Esophagus (tissue), 2 donors: ENCODE results near the gene DNAL4. TPM values are rescaled to one million over a fixed set of nuclear protein-coding genes. Genes with fewer than 3 reads are reported as not detected.

ENCODE experiments used
- H3K27ac ChIP-seq, 2 donors: one replicate each; pipeline ENCODE4 v1.5.1; 2013; ENCODE audit warnings: low read depth in 2 of 2, mild to moderate bottlenecking in 2 of 2, inconsistent platforms in 1 of 2, low read length in 1 of 2, moderate library complexity in 1 of 2
- H3K27me3 ChIP-seq, 2 donors: one replicate each; pipeline ENCODE4 v1.6.1; 2013; ENCODE audit warnings: low read length in 2 of 2, control low read depth in 1 of 2, mild to moderate bottlenecking in 1 of 2; ENCODE audit not compliant: insufficient read depth in 2 of 2, control insufficient read depth in 1 of 2
- H3K36me3 ChIP-seq, 2 donors: one replicate each; pipeline ENCODE4 v1.6.1; 2013; ENCODE audit warnings: low read length in 1 of 2; ENCODE audit not compliant: control insufficient read depth in 2 of 2, insufficient read depth in 2 of 2
- H3K4me1 ChIP-seq, 2 donors: one replicate each; pipeline ENCODE4 v1.6.1; 2013; ENCODE audit warnings: low read length in 1 of 2; ENCODE audit not compliant: control insufficient read depth in 2 of 2, insufficient read depth in 2 of 2
- H3K4me3 ChIP-seq, 2 donors: one replicate each; pipeline ENCODE4 v1.5.1; 2013; ENCODE audit warnings: low read length in 2 of 2, mild to moderate bottlenecking in 2 of 2, low read depth in 1 of 2, moderate library complexity in 1 of 2
- H3K9me3 ChIP-seq, 2 donors: one replicate each; pipeline ENCODE4 v1.6.1; 2013; ENCODE audit warnings: mild to moderate bottlenecking in 2 of 2, low read depth in 1 of 2, low read length in 1 of 2, moderate library complexity in 1 of 2; ENCODE audit not compliant: control insufficient read depth in 2 of 2, insufficient read depth in 1 of 2
- WGBS, 2 donors: extraction: QIAGEN DNeasy Blood & Tissue Kit; methylation state at CpG; one replicate each; pipeline ENCODE4 v1.1.7; 2013; 5-methylcytosine and 5-hydroxymethylcytosine counted together
- polyA plus RNA-seq, 2 donors: library from polyadenylated mRNA; stranded (reverse); fragments of 200-250 nt; gene quantifications; one replicate each; pipeline ENCODE4 v1.2.3, GENCODE V29; 2013
- donor health status: healthy with polysubstance abuse.
- donor health status: Bipolar disorder and iron deficiency.

Gene DNAL4
- polyA plus RNA-seq, 2 donors, result 8.5 to 12.7 TPM

GRCh38 chr22:38733329-38733723 lies 60.6 kb downstream of the DNAL4 start:
- Histone ChIP-seq H3K4me3 (no peak overlapping the region), H3K9me3 (no peaks in the 10 kb centered on the region), H3K36me3 (peaks cover 40 to 62% of the 10 kb centered on the region in 2 donors), H3K27me3 (no peaks in the 10 kb centered on the region), H3K27ac (peak overlapping the region; percentile 53 to 66), H3K4me1 (peaks cover 0 to 17% of the 10 kb centered on the region in 2 donors)
- WGBS, 2 donors, result 32% methylated on average over 4 of the region's 4 CpGs

- Histone ChIP-seq H3K4me3 (no peak overlapping the region), H3K4me1 (peaks cover 0 to 17% of the 10 kb centered on the region in 2 donors), H3K36me3 (peaks cover 35 to 62% of the 10 kb centered on the region in 2 donors), H3K9me3 (no peaks in the 10 kb centered on the region), H3K27me3 (no peaks in the 10 kb centered on the region), H3K27ac (peak overlapping the region in 1 of 2 donors; percentile 17)
- 53 to 54% methylated on average over 13 of the region's 13 CpGs for WGBS, 2 donors
Measured at GRCh38 chr22:38732251-38732815, 61.6 kb downstream of the DNAL4 start.

- H3K36me3 ChIP-seq, result peaks cover 36 to 62% of the 10 kb centered on the region in 2 donors
- no peaks in the 10 kb centered on the region for H3K9me3 ChIP-seq
- no peak overlapping the region for H3K4me3 ChIP-seq
- no peaks in the 10 kb centered on the region for H3K27me3 ChIP-seq
- 75% methylated on average over 6 of the region's 6 CpGs for WGBS, 2 donors
- H3K27ac ChIP-seq, result no peak overlapping the region
- H3K4me1 ChIP-seq, result peaks cover 0 to 17% of the 10 kb centered on the region in 2 donors
Measured at GRCh38 chr22:38731703-38732161, 62.2 kb downstream of the DNAL4 start.

GRCh38 chr22:38730411-38730871 lies 63.5 kb downstream of the DNAL4 start:
- Histone ChIP-seq H3K4me1 (peaks cover 0 to 17% of the 10 kb centered on the region in 2 donors), H3K27ac (no peak overlapping the region), H3K36me3 (peaks cover 39 to 63% of the 10 kb centered on the region in 2 donors), H3K9me3 (no peaks in the 10 kb centered on the region), H3K4me3 (no peak overlapping the region), H3K27me3 (no peaks in the 10 kb centered on the region)
- 95 to 98% methylated on average over 13 of the region's 13 CpGs for WGBS, 2 donors

- Histone ChIP-seq H3K9me3 (no peaks in the 10 kb centered on the region), H3K36me3 (peaks cover 39 to 67% of the 10 kb centered on the region in 2 donors), H3K27ac (no peak overlapping the region), H3K27me3 (no peaks in the 10 kb centered on the region), H3K4me1 (peaks cover 0 to 17% of the 10 kb centered on the region in 2 donors), H3K4me3 (no peak overlapping the region)
- WGBS, 2 donors, result 86 to 91% methylated on average over 6 of the region's 6 CpGs
Measured at GRCh38 chr22:38729946-38730345, 64.0 kb downstream of the DNAL4 start.

- WGBS, 2 donors, result 92 to 93% methylated on average over 18 of the region's 18 CpGs
- H3K27ac ChIP-seq, result no peak overlapping the region
- peaks cover 0 to 14% of the 10 kb centered on the region in 2 donors for H3K4me1 ChIP-seq
- peaks cover 45 to 68% of the 10 kb centered on the region in 2 donors for H3K36me3 ChIP-seq
- no peak overlapping the region for H3K4me3 ChIP-seq
- H3K9me3 ChIP-seq, result no peaks in the 10 kb centered on the region
- H3K27me3 ChIP-seq, result no peaks in the 10 kb centered on the region
Measured at GRCh38 chr22:38728871-38729796, 64.8 kb downstream of the DNAL4 start.

Other genes with a start within 250 kb of the DNAL4 start
- gene DMC1, start 224.0 kb downstream of the DNAL4 start, polyA plus RNA-seq, result 1 to 10 TPM in 1 of 2 donors, under 1 TPM in 1; 0.51 to 1.3 TPM
- gene FAM227A, start 137.8 kb downstream of the DNAL4 start, polyA plus RNA-seq, result under 1 TPM; 0.06 to 0.86 TPM
- gene CBY1, start 137.5 kb downstream of the DNAL4 start, polyA plus RNA-seq, result 10 to 100 TPM; 24.1 to 28.9 TPM
- gene TOMM22, start 112.2 kb downstream of the DNAL4 start, polyA plus RNA-seq, result 10 to 100 TPM; 14.4 to 41.1 TPM
- 10 to 100 TPM in 1 of 2 donors, 1 to 10 TPM in 1; 9.2 to 16.5 TPM for gene JOSD1, start 93.2 kb downstream of the DNAL4 start, polyA plus RNA-seq
- 10 to 100 TPM; 12.5 to 19.4 TPM for gene GTPBP1, start 88.2 kb downstream of the DNAL4 start, polyA plus RNA-seq
- gene SUN2, start 38.1 kb downstream of the DNAL4 start, polyA plus RNA-seq, result 10 to 100 TPM; 61.7 to 70.1 TPM
- under 1 TPM; 0.28 to 0.73 TPM for gene NPTXR, start 49.9 kb upstream of the DNAL4 start, polyA plus RNA-seq
- gene CBX6, start 78.1 kb upstream of the DNAL4 start, polyA plus RNA-seq, result 1 to 10 TPM; 6.4 to 8.5 TPM
- gene APOBEC3A, start 163.5 kb upstream of the DNAL4 start, polyA plus RNA-seq, result 1 to 10 TPM; 2.5 to 5.6 TPM
- gene APOBEC3B, start 188.2 kb upstream of the DNAL4 start, polyA plus RNA-seq, result 1 to 10 TPM; 3.4 to 4.6 TPM
- 10 to 100 TPM; 16.2 to 20.1 TPM for gene APOBEC3C, start 220.1 kb upstream of the DNAL4 start, polyA plus RNA-seq
- under 1 TPM; 0.53 to 0.73 TPM for gene APOBEC3D, start 227.0 kb upstream of the DNAL4 start, polyA plus RNA-seq
- 1 to 10 TPM; 1.8 to 5.2 TPM for gene APOBEC3F, start 246.7 kb upstream of the DNAL4 start, polyA plus RNA-seq